Upper lobe of left lung (tissue), 6 donors: ENCODE results near the gene SULT2A1. TPM values are rescaled to one million over a fixed set of nuclear protein-coding genes. Genes with fewer than 3 reads are reported as not detected.

Experiments
- ATAC-seq, 2 donors: fragments of 200-7000 bp; cut with Tn5 transposase; one replicate each; pipeline ENCODE4 v1.9.1; 2022; ENCODE audit warnings: mild to moderate bottlenecking in 2 of 2, moderate library complexity in 2 of 2; ENCODE audit not compliant: low FRiP score in 2 of 2
- DNase-seq, 2 donors: peaks; one replicate each; pipeline ENCODE4 v3.0.0-alpha.2; 2019 to 2020
- H3K27ac ChIP-seq, 4 donors: fragments of 200-600 bp; sonication (generic); one replicate each; pipeline ENCODE4 v1.5.1; 2016 to 2019
- H3K27me3 ChIP-seq, 4 donors: fragments of 200-600 bp; sonication (generic); one replicate each; pipeline ENCODE4 v1.5.1; 2017 to 2019
- H3K36me3 ChIP-seq, 4 donors: fragments of 200-600 bp; sonication (generic); one replicate each; pipeline ENCODE4 v1.5.1; 2016 to 2019
- H3K4me1 ChIP-seq, 4 donors: fragments of 200-600 bp; sonication (generic); one replicate each; pipeline ENCODE4 v1.5.1; 2018 to 2019
- H3K4me3 ChIP-seq, 4 donors: fragments of 200-600 bp; sonication (generic); one replicate each; pipeline ENCODE4 v1.5.1; 2017 to 2019; ENCODE audit warnings: mild to moderate bottlenecking in 2 of 4, moderate library complexity in 1 of 4
- H3K9me3 ChIP-seq, 4 donors: fragments of 200-600 bp; sonication (generic); one replicate each; pipeline ENCODE4 v1.5.1; 2018 to 2019
- CTCF ChIP-seq, 6 experiments: fragments of 450-650 bp in 4 of 6; fragments of 200-600 bp in 2 of 6; sonication (generic) in 2 of 6; IDR thresholded peaks; one replicate each; pipeline ENCODE4 v1.5.1; 2016 to 2019; ENCODE audit warnings: antibody characterized with exemption in 6 of 6
- EP300 ChIP-seq, 4 donors: sonication (generic); formaldehyde crosslinking; IDR thresholded peaks; one replicate each; pipeline ENCODE4 v1.5.1; 2017; ENCODE audit warnings: antibody characterized with exemption in 4 of 4, control low read depth in 2 of 4
- POLR2A ChIP-seq, 4 donors: fragments of 450-650 bp; IDR thresholded peaks; one replicate each; pipeline ENCODE4 v1.5.1; 2016 to 2017; ENCODE audit warnings: antibody characterized with exemption in 4 of 4, mild to moderate bottlenecking in 2 of 4
- POLR2AphosphoS5 ChIP-seq, 2 donors: sonication (generic); formaldehyde crosslinking; IDR thresholded peaks; one replicate each; pipeline ENCODE4 v1.5.1; 2017; ENCODE audit warnings: antibody characterized with exemption in 2 of 2
- WGBS, 2 donors: methylation state at CpG; one replicate each; pipeline ENCODE4 v1.1.5; 2017 to 2018; 5-methylcytosine and 5-hydroxymethylcytosine counted together
- total RNA-seq, 6 donors: library from RNA; depleted of rRNA in 4 of 6; stranded (reverse); fragments of >200 nt in 4 of 6; gene quantifications; one replicate each; pipeline versions ENCODE4 v1.1.0 to v1.2.1, GENCODE V29; 2016 to 2021
- donor health status: DM: no; HTN: no; CAD: no; lungs with moderate emphysema.
- donor health status: DM: no; HTN: yes; CAD: no; lungs with severe emphysema.

The SULT2A1 gene
- total RNA-seq, 6 donors from 2014 or later = 0.20 to 0.31 TPM; not detected in 4

GRCh38 chr19:47854459-47854858 lies 31.7 kb downstream of the SULT2A1 start:
- no peak for DNase-seq
- no peak for ATAC-seq
- H3K36me3 ChIP-seq = no peaks in the 10 kb centered on the region
- no peak overlapping the region for H3K27ac ChIP-seq
- 53 to 66% methylated on average over 4 of the region's 4 CpGs for WGBS, 2 donors
- no peaks in the 10 kb centered on the region for H3K9me3 ChIP-seq
- no peak overlapping the region for H3K4me3 ChIP-seq
- H3K4me1 ChIP-seq = no peaks in the 10 kb centered on the region
- TF ChIP-seq POLR2AphosphoS5 (IDR thresholded peaks at IDR 0.05) (no peak), POLR2A (IDR thresholded peaks at IDR 0.05) (no peak), EP300 (IDR thresholded peaks at IDR 0.05) (no peak), CTCF (IDR thresholded peaks at IDR 0.05) (no peak)
- peaks cover 0 to 10% (median 0%) of the 10 kb centered on the region in 4 donors for H3K27me3 ChIP-seq

- Histone ChIP-seq H3K9me3 (no peaks in the 10 kb centered on the region), H3K27me3 (peaks cover 0 to 19% (median 4%) of the 10 kb centered on the region in 4 donors), H3K4me3 (no peak overlapping the region), H3K27ac (no peak overlapping the region), H3K4me1 (no peaks in the 10 kb centered on the region), H3K36me3 (no peaks in the 10 kb centered on the region)
- 56 to 62% methylated on average over 4 to 5 of the region's 5 CpGs for WGBS, 2 donors
- ATAC-seq = no peak
- DNase-seq = no peak
- TF ChIP-seq CTCF (IDR thresholded peaks at IDR 0.05) (no peak), POLR2A (IDR thresholded peaks at IDR 0.05) (no peak), EP300 (IDR thresholded peaks at IDR 0.05) (no peak), POLR2AphosphoS5 (IDR thresholded peaks at IDR 0.05) (no peak)
Measured at GRCh38 chr19:47853003-47853402, 33.1 kb downstream of the SULT2A1 start.

- no peaks in the 10 kb centered on the region for H3K9me3 ChIP-seq
- WGBS, 2 donors = 6 to 9% methylated on average over 22 of the region's 22 CpGs
- ATAC-seq (peak in 1 of 2 donors; percentile 17), DNase-seq (no peak)
- TF ChIP-seq POLR2AphosphoS5 (IDR thresholded peaks at IDR 0.05) = no peak
- TF ChIP-seq POLR2A (IDR thresholded peaks at IDR 0.05) = no peak
- no peak for TF ChIP-seq CTCF (IDR thresholded peaks at IDR 0.05)
- TF ChIP-seq EP300 (IDR thresholded peaks at IDR 0.05) = no peak
- H3K36me3 ChIP-seq = no peaks in the 10 kb centered on the region
- H3K27me3 ChIP-seq = peaks cover 0 to 19% (median 4%) of the 10 kb centered on the region in 4 donors
- H3K4me3 ChIP-seq = no peak overlapping the region
- no peaks in the 10 kb centered on the region for H3K4me1 ChIP-seq
- H3K27ac ChIP-seq = no peak overlapping the region
Measured at GRCh38 chr19:47848823-47849473, 37.2 kb downstream of the SULT2A1 start.

GRCh38 chr19:47848425-47848822 lies 37.7 kb downstream of the SULT2A1 start:
- Histone ChIP-seq H3K4me3 (no peak overlapping the region), H3K36me3 (no peaks in the 10 kb centered on the region), H3K27me3 (peaks cover 0 to 19% (median 4%) of the 10 kb centered on the region in 4 donors), H3K27ac (no peak overlapping the region), H3K4me1 (no peaks in the 10 kb centered on the region), H3K9me3 (no peaks in the 10 kb centered on the region)
- DNase-seq (no peak), ATAC-seq (no peak)
- TF ChIP-seq EP300 (IDR thresholded peaks at IDR 0.05) = no peak
- no peak for TF ChIP-seq POLR2AphosphoS5 (IDR thresholded peaks at IDR 0.05)
- no peak for TF ChIP-seq CTCF (IDR thresholded peaks at IDR 0.05)
- no peak for TF ChIP-seq POLR2A (IDR thresholded peaks at IDR 0.05)
- 58 to 61% methylated on average over 10 of the region's 10 CpGs for WGBS, 2 donors

- no peak for TF ChIP-seq POLR2A (IDR thresholded peaks at IDR 0.05)
- no peak for TF ChIP-seq CTCF (IDR thresholded peaks at IDR 0.05)
- TF ChIP-seq EP300 (IDR thresholded peaks at IDR 0.05) = no peak
- TF ChIP-seq POLR2AphosphoS5 (IDR thresholded peaks at IDR 0.05) = no peak
- 30 to 66% methylated on average over 5 of the region's 5 CpGs for WGBS, 2 donors
- no peak for ATAC-seq
- Histone ChIP-seq H3K27ac (no peak overlapping the region), H3K4me3 (no peak overlapping the region), H3K9me3 (no peaks in the 10 kb centered on the region), H3K27me3 (peaks cover 0 to 5% (median 0%) of the 10 kb centered on the region in 4 donors), H3K4me1 (no peaks in the 10 kb centered on the region), H3K36me3 (no peaks in the 10 kb centered on the region)
- DNase-seq = no peak
Measured at GRCh38 chr19:47842941-47843340, 43.2 kb downstream of the SULT2A1 start.
